OCI-LY7 (cell line): ENCODE results near the gene RAB11FIP4. TPM values are rescaled to one million over a fixed set of nuclear protein-coding genes. Genes with fewer than 3 reads are reported as not detected.

Source experiments
- BruUV-seq: library from RNA; stranded (reverse); fragments of 400-500 nt; replicated peaks from 2 replicates; lab custom pipeline; 2021; lab: Mats Ljungman, UMichigan
- CTCF ChIA-PET: fragments of 300-600 bp; sonication (Branson Sonifier 250); formaldehyde crosslinking; loops from one replicate; lab custom pipeline; 2022; ENCODE audit warnings: antibody characterized with exemption; ENCODE audit not compliant: unreplicated experiment; lab: Charles Lee
- POLR2A ChIA-PET: fragments of 300-600 bp; sonication (Branson Sonifier 250); formaldehyde crosslinking; loops from one replicate; lab custom pipeline; 2022; ENCODE audit warnings: antibody characterized with exemption; lab: Charles Lee
- DNase-seq: peaks from one replicate; pipeline ENCODE4 v3.0.0-alpha.2; 2015; ENCODE audit warnings: low spot score
- H2AFZ ChIP-seq: fragments of 200-600 bp; sonication (generic), shearing (Covaris generic); 2 replicates; pipeline ENCODE4 v1.6.1; 2014; ENCODE audit warnings: mild to moderate bottlenecking, antibody characterized with exemption, low read length, moderate library complexity
- H3K27ac ChIP-seq: fragments of 200-600 bp; sonication (generic); 2 replicates; pipeline ENCODE4 v1.5.1; 2014; ENCODE audit warnings: mixed run types, low read depth, mild to moderate bottlenecking, moderate library complexity, low read length, inconsistent platforms; ENCODE audit not compliant: poor library complexity, severe bottlenecking
- H3K36me3 ChIP-seq: fragments of 200-600 bp; sonication (generic); 2 replicates; pipeline ENCODE4 v1.6.1; 2014; ENCODE audit warnings: mild to moderate bottlenecking, antibody characterized with exemption, low read length, moderate library complexity, mixed read lengths; ENCODE audit not compliant: insufficient read depth
- H3K4me1 ChIP-seq: fragments of 200-600 bp; sonication (generic); 2 replicates; pipeline ENCODE4 v1.5.1; 2014; ENCODE audit warnings: mild to moderate bottlenecking, low read length; ENCODE audit not compliant: insufficient read depth, poor library complexity, severe bottlenecking
- H3K4me2 ChIP-seq: fragments of 200-600 bp; sonication (generic); 2 replicates; pipeline ENCODE4 v1.6.1; 2014; ENCODE audit warnings: mild to moderate bottlenecking, low read length
- H3K4me3 ChIP-seq: fragments of 200-600 bp; sonication (generic); 2 replicates; pipeline ENCODE4 v1.5.1; 2014; ENCODE audit warnings: mild to moderate bottlenecking, low read depth, low read length; ENCODE audit not compliant: poor library complexity, severe bottlenecking
- H3K79me2 ChIP-seq: fragments of 200-600 bp; sonication (generic); 2 replicates; pipeline ENCODE4 v1.6.1; 2016; ENCODE audit warnings: low read depth, mild to moderate bottlenecking, low read length, moderate library complexity, mixed read lengths; ENCODE audit not compliant: insufficient read depth
- H3K9me2 ChIP-seq: fragments of 200-600 bp; sonication (generic); 2 replicates; pipeline ENCODE4 v1.6.1; 2016; ENCODE audit warnings: mild to moderate bottlenecking, low read length, mixed read lengths; ENCODE audit not compliant: insufficient read depth
- H3K9me3 ChIP-seq: fragments of 200-600 bp; sonication (generic); 2 replicates; pipeline ENCODE4 v1.6.1; 2014; ENCODE audit warnings: mild to moderate bottlenecking, mixed run types, low read length, mixed read lengths
- H4K20me1 ChIP-seq: fragments of 200-600 bp; sonication (generic); 2 replicates; pipeline ENCODE4 v1.6.1; 2014; ENCODE audit warnings: mild to moderate bottlenecking, antibody characterized with exemption, low read length, moderate library complexity, mixed read lengths; ENCODE audit not compliant: insufficient read depth
- EZH2phosphoT487 ChIP-seq: fragments of 200-600 bp; sonication (generic); IDR thresholded peaks from 2 replicates; pipeline ENCODE4 v1.6.1; 2018; ENCODE audit warnings: low read depth, borderline replicate concordance, mild to moderate bottlenecking, mixed run types, antibody characterized with exemption, low read length, moderate library complexity, mixed read lengths
- intact Hi-C: fragments of 100-400 bp; cut with micrococcal nuclease; formaldehyde crosslinking; loops from one replicate; pipeline ENCODE4 v1.10.0; 2022; ENCODE audit not compliant: unreplicated experiment
- total RNA-seq, 2 experiments: library from RNA; depleted of rRNA in 1 of 2; stranded (reverse); fragments of >200 nt in 1 of 2; shearing (Covaris generic) in 1 of 2; gene quantifications; 2 replicates each; pipeline ENCODE4 v1.2.3, GENCODE V29; 2014 to 2022
- TF ChIP-seq, protein P1 (sequence below): fragments of 200-600 bp; sonication (generic); conservative IDR thresholded peaks from 2 replicates; pipeline ENCODE4 v1.5.1; 2014; ENCODE audit warnings: mild to moderate bottlenecking, antibody characterized with exemption, low read length, moderate library complexity, mixed read lengths

The RAB11FIP4 gene
- total RNA-seq, 2 experiments from 2014 or later, result 5.8 to 15.0 TPM

DNA sequence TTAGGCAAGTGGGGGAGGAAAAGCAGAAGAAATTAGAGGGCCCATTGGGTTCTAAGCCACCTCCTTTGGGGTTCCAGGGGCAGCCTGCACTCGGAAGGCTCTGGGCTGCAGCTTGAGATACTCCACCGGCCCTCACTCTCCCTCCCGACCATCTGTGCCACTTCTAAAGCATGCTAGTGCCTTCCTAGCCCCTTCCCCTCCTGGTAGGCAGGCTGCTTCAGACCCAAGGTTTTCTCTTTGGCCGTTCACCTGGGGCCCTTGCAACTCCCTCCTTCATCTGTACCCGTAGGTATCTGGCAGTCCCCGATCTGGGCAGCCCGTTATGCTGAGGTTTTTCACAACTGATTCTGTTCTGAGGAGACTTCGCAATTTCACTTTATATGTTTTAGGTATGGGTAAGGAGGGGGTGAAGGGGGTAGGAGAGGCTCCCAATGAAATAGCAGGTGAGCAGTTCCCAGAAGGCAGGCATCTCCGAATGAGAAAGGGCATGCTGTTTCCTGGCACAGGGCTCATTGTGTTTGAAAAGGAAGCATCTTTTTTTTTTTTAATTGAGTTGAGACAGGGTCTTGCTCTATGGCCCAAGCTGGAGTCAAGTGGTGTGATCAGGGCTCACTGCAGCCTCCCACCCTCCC, 98.7 kb downstream of the RAB11FIP4 start:
- Histone ChIP-seq H3K27ac (no peak overlapping the region), H3K4me3 (no peak overlapping the region), H3K9me3 (no peaks in the 10 kb centered on the region), H3K36me3 (no peaks in the 10 kb centered on the region), H4K20me1 (peaks cover 7% of the 10 kb centered on the region; the same call in 1 of the 2 replicates), H3K9me2 (no peaks in the 10 kb centered on the region), H3K4me1 (peaks cover 77% of the 10 kb centered on the region), H2AFZ (no peak overlapping the region), H3K4me2 (peak overlapping the region; percentile 82), H3K79me2 (no peaks in the 10 kb centered on the region)
- no TSS peak for BruUV-seq
- CTCF ChIA-PET, result no interaction called here
- DNase-seq, result no peak
- POLR2A ChIA-PET, result no interaction called here
- no peak for TF ChIP-seq EZH2phosphoT487
- TF ChIP-seq, protein P1, sequence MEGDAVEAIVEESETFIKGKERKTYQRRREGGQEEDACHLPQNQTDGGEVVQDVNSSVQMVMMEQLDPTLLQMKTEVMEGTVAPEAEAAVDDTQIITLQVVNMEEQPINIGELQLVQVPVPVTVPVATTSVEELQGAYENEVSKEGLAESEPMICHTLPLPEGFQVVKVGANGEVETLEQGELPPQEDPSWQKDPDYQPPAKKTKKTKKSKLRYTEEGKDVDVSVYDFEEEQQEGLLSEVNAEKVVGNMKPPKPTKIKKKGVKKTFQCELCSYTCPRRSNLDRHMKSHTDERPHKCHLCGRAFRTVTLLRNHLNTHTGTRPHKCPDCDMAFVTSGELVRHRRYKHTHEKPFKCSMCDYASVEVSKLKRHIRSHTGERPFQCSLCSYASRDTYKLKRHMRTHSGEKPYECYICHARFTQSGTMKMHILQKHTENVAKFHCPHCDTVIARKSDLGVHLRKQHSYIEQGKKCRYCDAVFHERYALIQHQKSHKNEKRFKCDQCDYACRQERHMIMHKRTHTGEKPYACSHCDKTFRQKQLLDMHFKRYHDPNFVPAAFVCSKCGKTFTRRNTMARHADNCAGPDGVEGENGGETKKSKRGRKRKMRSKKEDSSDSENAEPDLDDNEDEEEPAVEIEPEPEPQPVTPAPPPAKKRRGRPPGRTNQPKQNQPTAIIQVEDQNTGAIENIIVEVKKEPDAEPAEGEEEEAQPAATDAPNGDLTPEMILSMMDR, result no peak
- intact Hi-C loops, result no loop called here

DNA sequence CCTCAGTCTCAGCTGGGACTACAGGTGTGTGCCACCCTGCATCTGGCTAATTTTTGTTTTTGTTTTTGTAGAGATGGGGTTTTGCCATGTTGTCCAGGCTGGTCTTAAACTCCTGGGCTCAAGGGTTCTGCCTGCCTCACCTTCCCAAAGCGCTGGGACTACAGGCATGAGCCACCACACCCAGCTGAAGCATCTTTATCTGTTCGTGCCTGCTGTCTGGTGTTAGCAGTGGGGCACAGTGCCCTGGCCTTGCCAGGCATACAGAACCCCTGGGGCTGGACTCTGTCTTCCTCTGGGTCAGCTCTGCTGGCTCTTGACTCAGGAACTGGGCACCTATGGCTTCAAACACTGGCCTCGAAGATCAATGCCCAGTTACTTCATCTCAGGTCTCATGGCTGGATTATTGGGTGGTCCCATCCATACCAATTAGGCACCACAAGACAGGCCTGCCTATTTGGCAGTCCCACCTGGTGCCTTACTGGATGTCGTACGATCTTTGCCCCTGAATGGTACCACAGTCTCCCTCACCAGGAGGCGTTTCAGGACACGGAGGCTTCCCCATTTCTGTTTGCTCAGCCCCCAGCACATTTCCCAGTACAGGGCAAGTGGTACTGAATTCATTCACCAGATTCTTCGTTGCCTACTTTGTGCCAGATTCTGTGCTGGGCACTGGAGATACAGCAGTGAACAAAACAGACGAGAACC, 99.3 kb downstream of the RAB11FIP4 start:
- Histone ChIP-seq H2AFZ (no peak overlapping the region), H3K9me2 (no peaks in the 10 kb centered on the region), H3K4me3 (no peak overlapping the region), H3K4me2 (peak overlapping the region; percentile 82), H4K20me1 (peaks cover 7% of the 10 kb centered on the region; the same call in 1 of the 2 replicates), H3K36me3 (no peaks in the 10 kb centered on the region), H3K9me3 (no peaks in the 10 kb centered on the region), H3K79me2 (no peaks in the 10 kb centered on the region), H3K4me1 (peaks cover 84% of the 10 kb centered on the region), H3K27ac (peak overlapping the region; percentile 16)
- CTCF ChIA-PET, result no interaction called here
- no peak for DNase-seq
- BruUV-seq, result no TSS peak
- POLR2A ChIA-PET, result interaction anchor here (1.3 kb wide), 1 partner anchor 23 kb away, joined by 3 read pairs; no protein-coding TSS in a partner anchor
- no peak for TF ChIP-seq EZH2phosphoT487
- TF ChIP-seq, protein P1, result no peak
- intact Hi-C loops, result no loop called here
